BJ (cell line): ENCODE results near the gene IRF3. TPM values are rescaled to one million over a fixed set of nuclear protein-coding genes. Genes with fewer than 3 reads are reported as not detected.

Source experiments
- CTCF ChIA-PET: fragments of 350-600 bp; formaldehyde crosslinking; extraction: SDS; loops from one replicate; lab custom pipeline; 2021; ENCODE audit warnings: antibody characterized with exemption, inconsistent platforms; lab: Yijun Ruan, JAX
- POLR2A ChIA-PET: fragments of 300-600 bp; sonication (Branson Sonifier 250); formaldehyde crosslinking; extraction: SDS; loops from one replicate; lab custom pipeline; 2021; ENCODE audit warnings: antibody characterized with exemption; lab: Charles Lee
- DNase-seq: peaks from one replicate; pipeline ENCODE4 v3.0.0-alpha.2; 2011; ENCODE audit warnings: low read depth
- H3K27me3 ChIP-seq: 2 replicates; pipeline ENCODE4 v1.6.0; 2011; ENCODE audit warnings: low read length; ENCODE audit not compliant: control insufficient read depth, insufficient read depth
- H3K36me3 ChIP-seq: 2 replicates; pipeline ENCODE4 v1.5.1; 2011; ENCODE audit warnings: low read length; ENCODE audit not compliant: control insufficient read depth, insufficient read depth
- H3K4me3 ChIP-seq: 2 replicates; pipeline ENCODE4 v1.5.1; 2011; ENCODE audit warnings: low read depth, mild to moderate bottlenecking, control low read depth, low read length
- polyA plus RNA-seq: library from polyadenylated mRNA; depleted of rRNA; stranded (reverse); fragments of >200 nt; gene quantifications from 2 replicates; pipeline ENCODE4 v1.2.3, GENCODE V29; 2011
- TF ChIP-seq, protein P1 (sequence below): IDR thresholded peaks from 2 replicates; pipeline ENCODE4 v1.5.1; 2011; ENCODE audit warnings: low read depth, mild to moderate bottlenecking, control low read depth, inconsistent platforms, low read length, moderate library complexity; ENCODE audit not compliant: insufficient read depth

The IRF3 gene
- polyA plus RNA-seq, 1 experiment = 68.5 TPM

DNA sequence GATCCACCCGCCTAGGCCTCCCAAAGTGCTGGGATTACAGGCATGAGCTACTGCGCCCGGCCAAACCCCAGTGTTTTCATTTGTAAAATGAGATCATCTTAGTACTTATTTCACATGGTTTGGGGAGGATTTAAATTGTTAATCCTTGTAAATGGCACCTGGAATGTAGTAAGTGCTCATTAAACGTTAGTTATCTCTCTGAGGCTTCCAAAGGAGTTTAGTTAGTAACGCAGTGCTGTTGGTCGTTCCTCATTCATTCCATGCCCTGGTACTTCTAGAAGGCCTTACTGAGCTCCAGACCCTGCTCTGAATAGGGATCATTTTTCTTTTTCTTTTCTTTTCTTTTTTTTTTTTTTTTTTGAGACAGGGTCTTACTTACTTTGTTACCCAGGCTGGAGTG, 30.5 kb upstream of the IRF3 start:
- H3K36me3 ChIP-seq = peaks cover 4% of the 10 kb centered on the region
- no peak for DNase-seq
- no peaks in the 10 kb centered on the region for H3K27me3 ChIP-seq
- TF ChIP-seq, protein P1, sequence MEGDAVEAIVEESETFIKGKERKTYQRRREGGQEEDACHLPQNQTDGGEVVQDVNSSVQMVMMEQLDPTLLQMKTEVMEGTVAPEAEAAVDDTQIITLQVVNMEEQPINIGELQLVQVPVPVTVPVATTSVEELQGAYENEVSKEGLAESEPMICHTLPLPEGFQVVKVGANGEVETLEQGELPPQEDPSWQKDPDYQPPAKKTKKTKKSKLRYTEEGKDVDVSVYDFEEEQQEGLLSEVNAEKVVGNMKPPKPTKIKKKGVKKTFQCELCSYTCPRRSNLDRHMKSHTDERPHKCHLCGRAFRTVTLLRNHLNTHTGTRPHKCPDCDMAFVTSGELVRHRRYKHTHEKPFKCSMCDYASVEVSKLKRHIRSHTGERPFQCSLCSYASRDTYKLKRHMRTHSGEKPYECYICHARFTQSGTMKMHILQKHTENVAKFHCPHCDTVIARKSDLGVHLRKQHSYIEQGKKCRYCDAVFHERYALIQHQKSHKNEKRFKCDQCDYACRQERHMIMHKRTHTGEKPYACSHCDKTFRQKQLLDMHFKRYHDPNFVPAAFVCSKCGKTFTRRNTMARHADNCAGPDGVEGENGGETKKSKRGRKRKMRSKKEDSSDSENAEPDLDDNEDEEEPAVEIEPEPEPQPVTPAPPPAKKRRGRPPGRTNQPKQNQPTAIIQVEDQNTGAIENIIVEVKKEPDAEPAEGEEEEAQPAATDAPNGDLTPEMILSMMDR = no peak
- H3K4me3 ChIP-seq = no peak overlapping the region
- ChIA-PET CTCF (interaction anchor here (1.4 kb wide), 1 partner anchor 22 kb away, joined by 4 read pairs; no protein-coding TSS in a partner anchor), POLR2A (no interaction called here)

DNA sequence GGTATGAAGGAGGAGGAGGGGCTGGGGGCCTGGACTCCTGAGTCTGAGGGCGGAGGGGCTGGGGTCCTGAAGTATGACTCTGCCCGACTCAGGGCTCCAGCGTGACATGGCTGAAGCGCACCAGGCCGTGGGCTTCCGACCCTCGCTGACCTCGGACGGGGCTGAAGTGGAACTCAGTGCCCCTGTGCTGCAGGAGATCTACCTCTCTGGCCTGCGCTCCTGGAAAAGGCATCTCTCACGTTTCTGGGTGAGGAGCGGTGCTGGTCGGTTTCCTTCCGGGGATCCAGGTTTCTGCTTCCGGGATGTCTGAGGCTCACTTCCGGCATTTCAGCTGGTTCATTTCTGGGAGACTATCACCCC, 26.5 kb upstream of the IRF3 start:
- CTCF ChIA-PET = interaction anchor here (0.6 kb wide), 1 partner anchor 153 kb away, joined by 3 read pairs; no protein-coding TSS in a partner anchor
- DNase-seq = no peak
- peaks cover 6% of the 10 kb centered on the region for H3K36me3 ChIP-seq
- TF ChIP-seq, protein P1 = no peak
- H3K27me3 ChIP-seq = no peaks in the 10 kb centered on the region
- POLR2A ChIA-PET = no interaction called here
- H3K4me3 ChIP-seq = peak overlapping the region; percentile 56

DNA sequence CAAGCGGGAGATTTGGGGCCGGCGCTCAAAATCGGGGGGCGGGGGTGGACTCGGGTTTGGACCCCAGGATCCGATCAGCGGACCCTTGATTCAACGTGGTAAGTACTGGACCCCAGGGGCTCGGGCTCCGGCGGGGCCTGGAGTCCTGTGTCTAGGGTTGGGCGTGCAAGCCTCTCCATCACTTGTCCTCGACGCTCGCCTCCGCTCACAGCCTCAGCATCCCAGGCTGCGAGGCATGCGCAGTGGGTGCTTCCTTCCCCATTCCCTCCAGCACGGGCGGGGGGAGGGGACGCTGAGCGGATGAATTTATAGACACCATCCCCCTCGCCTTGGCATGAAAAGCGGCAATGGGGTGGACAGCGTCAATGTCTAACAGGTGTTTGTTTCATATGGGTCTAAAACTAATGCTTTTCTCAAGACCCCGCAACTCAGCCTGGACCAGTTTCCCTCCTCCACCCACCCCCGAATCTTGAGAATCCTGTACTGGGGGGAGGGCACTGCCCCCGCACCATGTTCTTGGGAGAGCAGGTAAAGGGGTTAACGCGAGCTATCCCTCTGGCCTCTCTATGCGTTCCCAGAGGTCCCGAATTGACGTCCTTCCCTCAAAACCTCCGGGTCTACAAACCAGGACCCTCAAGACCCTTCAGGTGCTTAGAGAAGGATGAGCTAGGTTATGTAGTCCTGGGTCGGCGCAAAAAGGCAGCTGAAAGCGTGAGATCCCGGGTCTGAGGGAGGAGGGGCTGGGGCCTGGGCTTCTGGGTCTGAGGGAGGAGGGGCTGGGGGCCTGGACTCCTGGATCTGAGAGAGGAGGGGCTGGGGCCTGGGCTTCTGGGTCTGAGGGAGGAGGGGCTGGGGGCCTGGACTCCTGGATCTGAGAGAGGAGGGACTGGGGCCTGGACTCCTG, 25.8 kb upstream of the IRF3 start:
- ChIA-PET POLR2A (no interaction called here), CTCF (interaction anchor here (0.6 to 3.9 kb wide), 3 partner anchors 12 to 152 kb away, joined by 3 to 41 read pairs (median 4); no protein-coding TSS in a partner anchor)
- no peaks in the 10 kb centered on the region for H3K27me3 ChIP-seq
- peak overlapping the region; percentile 56 for H3K4me3 ChIP-seq
- TF ChIP-seq, protein P1 = no peak
- no peak for DNase-seq
- H3K36me3 ChIP-seq = peaks cover 5% of the 10 kb centered on the region

DNA sequence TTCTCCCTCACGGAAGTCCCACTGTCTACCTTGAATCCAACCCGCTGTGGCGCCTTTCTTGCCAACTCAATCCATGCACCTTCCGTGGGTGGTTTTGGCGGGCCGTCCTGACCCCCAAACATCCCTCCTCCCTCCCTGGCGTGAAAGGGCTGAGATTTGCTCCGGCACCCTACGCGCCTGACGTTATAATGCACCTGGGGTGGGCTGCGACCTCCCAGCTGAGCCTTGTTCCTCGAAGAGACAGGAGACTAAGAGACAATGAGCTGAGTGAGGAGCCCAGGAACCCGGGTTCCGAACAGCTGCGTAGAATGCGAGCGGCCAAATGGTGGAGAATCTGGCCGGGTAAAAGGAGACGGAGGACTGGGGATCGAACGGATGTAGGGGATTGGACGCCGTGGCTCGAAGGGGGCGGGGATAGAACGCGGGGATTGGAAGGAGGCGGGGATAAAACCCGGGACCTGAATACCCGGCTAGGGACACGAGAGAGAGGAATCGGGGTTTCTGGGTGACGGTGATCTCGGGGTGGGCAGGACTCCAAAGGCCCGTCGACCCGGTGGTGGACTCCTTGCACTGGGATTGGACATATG, 25.1 kb upstream of the IRF3 start, which contains the start of gene CPT1C:
CPT1C (plus strand) TSS at position 461 of the 587 bp plus-strand sequence. CDS start 1,137 bp downstream, outside the sequence.
- POLR2A ChIA-PET = no interaction called here

More for the DNA sequence above, 25.1 kb upstream of the IRF3 start, which contains the start of gene CPT1C:
- Histone ChIP-seq H3K36me3 (peaks cover 11% of the 10 kb centered on the region), H3K4me3 (peak within 1 kb of the TSS; percentile 56), H3K27me3 (no peaks in the 10 kb centered on the region)
- TF ChIP-seq, protein P1 = no peak
- CTCF ChIA-PET = interaction anchor here (0.8 to 3.9 kb wide), 9 partner anchors 11 to 123 kb away, joined by 3 to 41 read pairs (median 4); partner anchors contain the start of genes FUZ and TSKS
- DNase-seq = no peak
